Peyer's patch (tissue), 4 donors: ENCODE data around the gene ADAR.

Experiments
- POLR2A ChIP-seq, 2 donors: fragments of 450-650 bp; IDR thresholded peaks; one replicate each; pipeline ENCODE4 v1.5.1; 2017; ENCODE audit warnings: antibody characterized with exemption in 2 of 2, mild to moderate bottlenecking in 2 of 2, moderate library complexity in 2 of 2
- TF ChIP-seq, protein P1 (sequence below), 6 experiments: fragments of 450-650 bp in 4 of 6; fragments of 200-600 bp in 2 of 6; sonication (generic) in 1 of 6; IDR thresholded peaks; one replicate each; pipeline ENCODE4 v1.5.1; 2017 to 2019; ENCODE audit warnings: antibody characterized with exemption in 6 of 6, mild to moderate bottlenecking in 3 of 6, moderate library complexity in 1 of 6

DNA sequence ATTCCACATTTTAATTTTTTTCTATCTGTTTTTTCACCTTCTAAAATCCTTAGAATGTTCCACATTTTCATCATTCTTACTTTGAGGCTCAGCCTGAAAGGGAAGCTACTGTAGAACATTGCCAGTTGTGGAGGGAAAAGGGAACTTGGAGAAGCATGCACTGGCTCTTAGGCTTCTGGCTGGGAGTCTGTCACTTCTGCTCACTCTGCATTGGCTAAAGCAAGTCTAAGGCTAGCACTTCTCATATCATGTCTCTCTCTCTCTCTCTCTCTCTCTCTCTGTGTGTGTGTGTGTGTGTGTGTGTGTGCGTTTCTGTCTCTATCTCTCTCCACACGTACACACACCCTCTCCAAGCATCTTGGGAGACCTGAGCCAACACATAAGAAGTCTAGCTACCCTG is 49.6 kb upstream of the ADAR start:
- TF ChIP-seq, protein P1, sequence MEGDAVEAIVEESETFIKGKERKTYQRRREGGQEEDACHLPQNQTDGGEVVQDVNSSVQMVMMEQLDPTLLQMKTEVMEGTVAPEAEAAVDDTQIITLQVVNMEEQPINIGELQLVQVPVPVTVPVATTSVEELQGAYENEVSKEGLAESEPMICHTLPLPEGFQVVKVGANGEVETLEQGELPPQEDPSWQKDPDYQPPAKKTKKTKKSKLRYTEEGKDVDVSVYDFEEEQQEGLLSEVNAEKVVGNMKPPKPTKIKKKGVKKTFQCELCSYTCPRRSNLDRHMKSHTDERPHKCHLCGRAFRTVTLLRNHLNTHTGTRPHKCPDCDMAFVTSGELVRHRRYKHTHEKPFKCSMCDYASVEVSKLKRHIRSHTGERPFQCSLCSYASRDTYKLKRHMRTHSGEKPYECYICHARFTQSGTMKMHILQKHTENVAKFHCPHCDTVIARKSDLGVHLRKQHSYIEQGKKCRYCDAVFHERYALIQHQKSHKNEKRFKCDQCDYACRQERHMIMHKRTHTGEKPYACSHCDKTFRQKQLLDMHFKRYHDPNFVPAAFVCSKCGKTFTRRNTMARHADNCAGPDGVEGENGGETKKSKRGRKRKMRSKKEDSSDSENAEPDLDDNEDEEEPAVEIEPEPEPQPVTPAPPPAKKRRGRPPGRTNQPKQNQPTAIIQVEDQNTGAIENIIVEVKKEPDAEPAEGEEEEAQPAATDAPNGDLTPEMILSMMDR (IDR thresholded peaks at IDR 0.05) = no peak
- TF ChIP-seq POLR2A (IDR thresholded peaks at IDR 0.05) = no peak
